Gastroesophageal sphincter (tissue), 3 donors: ENCODE measurements around the gene USP54.

Experiments used
- EP300 ChIP-seq: sonication (generic); formaldehyde crosslinking; IDR thresholded peaks from one replicate; pipeline ENCODE4 v1.6.1; 2017; ENCODE audit warnings: antibody characterized with exemption, mild to moderate bottlenecking
- POLR2AphosphoS5 ChIP-seq: sonication (generic); formaldehyde crosslinking; IDR thresholded peaks from one replicate; pipeline ENCODE4 v1.6.1; 2017; ENCODE audit warnings: antibody characterized with exemption
- TF ChIP-seq, protein P1 (sequence below), 4 experiments: fragments of 200-600 bp in 2 of 4; fragments of 450-650 bp in 2 of 4; sonication (generic) in 1 of 4; IDR thresholded peaks; one replicate each; pipeline ENCODE4 v1.5.1; 2017 to 2019; ENCODE audit warnings: antibody characterized with exemption in 4 of 4, mild to moderate bottlenecking in 2 of 4, moderate library complexity in 2 of 4

DNA sequence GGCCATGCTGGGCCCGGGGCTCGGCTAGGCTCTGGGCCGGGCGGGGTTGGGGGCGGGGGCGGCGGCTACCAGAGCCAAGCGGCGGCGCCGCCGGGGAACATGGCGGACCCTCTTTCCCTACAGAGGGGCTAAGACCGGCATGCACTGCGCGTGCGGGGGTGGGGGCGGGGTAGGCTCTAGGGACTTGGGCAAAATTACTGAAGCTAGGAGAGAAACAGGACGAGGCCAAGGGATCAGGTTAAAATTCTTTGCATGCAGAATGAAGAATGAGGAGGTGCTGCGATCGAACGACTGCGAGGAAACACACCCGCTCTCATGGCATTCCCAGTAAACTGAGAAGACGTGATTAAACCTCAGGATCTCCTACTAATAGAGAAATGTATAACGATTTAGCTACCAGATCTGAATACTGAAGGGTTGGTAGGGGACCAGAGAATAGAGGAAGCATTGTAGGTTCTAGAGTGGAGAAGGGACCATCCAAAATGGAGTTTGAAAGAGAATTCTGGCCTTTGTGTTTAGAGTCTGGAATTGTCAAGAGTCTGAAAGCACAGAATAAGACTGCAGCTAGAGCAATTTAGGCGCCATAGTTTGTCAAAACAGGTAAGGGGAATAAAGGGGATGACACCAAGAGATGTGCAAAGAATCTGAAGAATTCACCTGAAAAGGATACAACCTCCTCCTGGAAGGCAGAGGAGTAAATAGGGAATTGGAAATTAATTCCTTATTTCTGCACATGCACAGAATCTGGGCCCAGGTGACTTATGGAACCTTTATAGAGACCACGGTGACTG is 95.1 kb downstream of the USP54 start, which contains the start of gene PPP3CB:
- TF ChIP-seq EP300 (no peak), POLR2AphosphoS5 (no peak)
- TF ChIP-seq, protein P1, sequence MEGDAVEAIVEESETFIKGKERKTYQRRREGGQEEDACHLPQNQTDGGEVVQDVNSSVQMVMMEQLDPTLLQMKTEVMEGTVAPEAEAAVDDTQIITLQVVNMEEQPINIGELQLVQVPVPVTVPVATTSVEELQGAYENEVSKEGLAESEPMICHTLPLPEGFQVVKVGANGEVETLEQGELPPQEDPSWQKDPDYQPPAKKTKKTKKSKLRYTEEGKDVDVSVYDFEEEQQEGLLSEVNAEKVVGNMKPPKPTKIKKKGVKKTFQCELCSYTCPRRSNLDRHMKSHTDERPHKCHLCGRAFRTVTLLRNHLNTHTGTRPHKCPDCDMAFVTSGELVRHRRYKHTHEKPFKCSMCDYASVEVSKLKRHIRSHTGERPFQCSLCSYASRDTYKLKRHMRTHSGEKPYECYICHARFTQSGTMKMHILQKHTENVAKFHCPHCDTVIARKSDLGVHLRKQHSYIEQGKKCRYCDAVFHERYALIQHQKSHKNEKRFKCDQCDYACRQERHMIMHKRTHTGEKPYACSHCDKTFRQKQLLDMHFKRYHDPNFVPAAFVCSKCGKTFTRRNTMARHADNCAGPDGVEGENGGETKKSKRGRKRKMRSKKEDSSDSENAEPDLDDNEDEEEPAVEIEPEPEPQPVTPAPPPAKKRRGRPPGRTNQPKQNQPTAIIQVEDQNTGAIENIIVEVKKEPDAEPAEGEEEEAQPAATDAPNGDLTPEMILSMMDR (IDR thresholded peaks at IDR 0.05), result no peak
